CD4-positive, alpha-beta T cell treated with Interleukin-12 subunit alpha and Interleukin-12 subunit beta, for 1 hour (primary cell): ENCODE data around the gene HNRNPM.

Experiments used
- DNase-seq: peaks from one replicate; pipeline ENCODE4 v3.0.0-alpha.2; 2020

Gene HNRNPM

GRCh38 chr19:8489561-8490394 is 45.0 kb downstream of the HNRNPM start:
- DNase-seq = no peak

GRCh38 chr19:8490395-8490760 is 45.6 kb downstream of the HNRNPM start:
- no peak for DNase-seq

- no peak for DNase-seq
Observed at GRCh38 chr19:8490873-8491272, 46.1 kb downstream of the HNRNPM start.

- no peak for DNase-seq
Observed at GRCh38 chr19:8491574-8491973, 46.8 kb downstream of the HNRNPM start.

- DNase-seq = no peak
Observed at GRCh38 chr19:8494158-8494557, 49.4 kb downstream of the HNRNPM start.

- DNase-seq = no peak
Observed at GRCh38 chr19:8498295-8498694, 53.5 kb downstream of the HNRNPM start.

GRCh38 chr19:8499048-8499833 is 54.5 kb downstream of the HNRNPM start:
- DNase-seq = no peak

- DNase-seq = no peak
Observed at GRCh38 chr19:8500158-8500557, 55.4 kb downstream of the HNRNPM start.

GRCh38 chr19:8501516-8501915 is 56.7 kb downstream of the HNRNPM start:
- DNase-seq = no peak

- no peak for DNase-seq
Observed at GRCh38 chr19:8501981-8502380, 57.2 kb downstream of the HNRNPM start.

GRCh38 chr19:8503510-8503909 is 58.7 kb downstream of the HNRNPM start:
- DNase-seq = no peak

- DNase-seq = no peak
Observed at GRCh38 chr19:8504171-8504570, 59.4 kb downstream of the HNRNPM start.

GRCh38 chr19:8504919-8505318 is 60.1 kb downstream of the HNRNPM start:
- no peak for DNase-seq

- DNase-seq = peak; percentile 70
Observed at GRCh38 chr19:8505680-8506401, 61.1 kb downstream of the HNRNPM start.

- DNase-seq = no peak
Observed at GRCh38 chr19:8506402-8506957, 61.7 kb downstream of the HNRNPM start.

GRCh38 chr19:8510589-8511115 is 65.9 kb downstream of the HNRNPM start:
- no peak for DNase-seq

GRCh38 chr19:8511573-8512101 is 66.9 kb downstream of the HNRNPM start:
- no peak for DNase-seq

GRCh38 chr19:8512115-8512967 is 67.6 kb downstream of the HNRNPM start:
- no peak for DNase-seq

GRCh38 chr19:8513036-8513686 is 68.4 kb downstream of the HNRNPM start:
- no peak for DNase-seq

GRCh38 chr19:8513687-8514504 is 69.1 kb downstream of the HNRNPM start, which contains the start of gene ZNF414:
TSS of gene ZNF414 (minus strand) at chr19:8514167. CDS start at chr19:8514046, 121 bp downstream.
- peak; percentile 96 for DNase-seq
